HUES6 (cell line): ENCODE measurements around the gene ACER2.
A peak's percentile ranks its signal among the peaks of the same experiment; 100 is the strongest.

Experiments used
- H3K27ac ChIP-seq: 2 replicates; pipeline ENCODE4 v1.7.0; 2013; ENCODE audit warnings: low read depth, mild to moderate bottlenecking, low read length, inconsistent platforms
- H3K27me3 ChIP-seq: 2 replicates; pipeline ENCODE4 v1.6.1; 2013; ENCODE audit warnings: low read length; ENCODE audit not compliant: control insufficient read depth, insufficient read depth
- H3K36me3 ChIP-seq: 2 replicates; pipeline ENCODE4 v1.6.1; 2013; ENCODE audit warnings: low read length; ENCODE audit not compliant: control insufficient read depth, insufficient read depth
- H3K4me1 ChIP-seq: 2 replicates; pipeline ENCODE4 v1.6.1; 2013; ENCODE audit warnings: low read length; ENCODE audit not compliant: control insufficient read depth, insufficient read depth
- H3K4me3 ChIP-seq: 2 replicates; pipeline ENCODE4 v1.5.1; 2013; ENCODE audit warnings: low read depth, low read length
- H3K9ac ChIP-seq: one replicate; pipeline ENCODE4 v1.6.1; 2013; ENCODE audit warnings: mild to moderate bottlenecking, low read length
- H3K9me3 ChIP-seq: 2 replicates; pipeline ENCODE4 v1.6.1; 2013; ENCODE audit warnings: low read depth, low read length; ENCODE audit not compliant: control insufficient read depth, insufficient read depth

The ACER2 gene

DNA sequence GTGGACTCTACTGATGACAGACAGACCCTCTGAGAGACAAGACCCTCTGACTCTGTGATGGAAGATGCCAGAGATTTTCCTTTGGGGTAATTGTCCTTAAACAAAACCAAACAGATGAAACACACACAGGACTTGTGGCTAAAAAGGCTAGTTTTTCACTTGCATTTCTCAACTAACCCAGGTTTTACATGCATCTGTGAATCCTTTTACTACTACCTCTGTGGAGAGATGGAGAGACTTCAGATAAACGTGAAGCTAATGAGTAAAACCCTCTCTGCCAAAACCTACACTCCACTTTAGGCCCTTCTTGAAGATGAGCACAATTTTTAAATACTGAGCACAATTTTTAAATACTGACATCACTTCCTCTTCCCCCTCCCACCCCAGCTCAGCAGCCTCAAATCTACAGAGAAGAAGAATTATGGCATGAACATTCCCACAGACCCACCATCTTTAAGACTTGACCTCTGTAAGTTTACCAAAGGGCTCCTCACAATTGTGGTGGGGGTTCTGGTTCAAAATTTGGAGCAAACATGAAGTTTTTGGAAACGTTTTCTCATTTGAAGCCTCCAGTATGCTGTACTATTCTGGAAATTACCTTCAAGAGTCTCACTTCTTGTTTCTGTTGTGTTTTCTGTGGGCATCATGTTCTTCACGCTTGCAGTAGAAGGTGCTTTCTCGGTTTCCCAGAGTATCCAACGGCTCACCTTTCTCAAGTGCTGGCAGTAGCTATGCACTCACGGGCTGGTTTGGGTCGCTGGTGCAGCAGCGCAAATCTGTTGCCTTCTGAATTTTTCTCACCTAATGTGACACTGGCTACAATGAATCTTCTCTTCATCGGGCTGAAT is 42.7 kb downstream of the ACER2 start:
- H3K27me3 ChIP-seq, result no peaks in the 10 kb centered on the region
- peaks cover 3% of the 10 kb centered on the region; the same call in 1 of the 2 replicates for H3K36me3 ChIP-seq
- no peak overlapping the region for H3K27ac ChIP-seq
- no peak overlapping the region for H3K4me3 ChIP-seq
- no peak overlapping the region for H3K9ac ChIP-seq
- H3K9me3 ChIP-seq, result no peaks in the 10 kb centered on the region
- H3K4me1 ChIP-seq, result peaks cover 15% of the 10 kb centered on the region

DNA sequence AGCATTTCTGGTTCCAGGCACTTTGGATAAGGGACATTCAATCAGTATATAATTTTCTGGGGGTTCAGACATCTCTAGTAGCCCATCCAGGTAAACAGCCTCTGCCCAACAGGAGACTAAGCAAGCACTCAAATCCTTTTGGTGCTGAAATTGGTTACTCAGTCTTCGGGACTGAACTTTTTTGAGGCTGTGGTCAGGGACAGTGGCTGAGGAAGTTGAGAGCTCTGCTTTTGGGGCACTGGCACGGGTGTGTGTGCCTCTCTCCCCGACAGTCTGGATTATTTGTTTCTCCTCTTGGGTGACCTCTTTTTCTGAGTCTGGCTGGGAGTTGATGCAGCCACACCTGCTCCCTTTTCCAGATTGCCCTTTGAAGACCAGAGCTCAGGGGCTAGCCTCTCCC is 47.6 kb downstream of the ACER2 start:
- Histone ChIP-seq H3K27ac (no peak overlapping the region), H3K9me3 (no peaks in the 10 kb centered on the region), H3K4me1 (peaks cover 15% of the 10 kb centered on the region), H3K36me3 (no peaks in the 10 kb centered on the region; the same call in 1 of the 2 replicates), H3K4me3 (no peak overlapping the region), H3K9ac (no peak overlapping the region), H3K27me3 (no peaks in the 10 kb centered on the region)

DNA sequence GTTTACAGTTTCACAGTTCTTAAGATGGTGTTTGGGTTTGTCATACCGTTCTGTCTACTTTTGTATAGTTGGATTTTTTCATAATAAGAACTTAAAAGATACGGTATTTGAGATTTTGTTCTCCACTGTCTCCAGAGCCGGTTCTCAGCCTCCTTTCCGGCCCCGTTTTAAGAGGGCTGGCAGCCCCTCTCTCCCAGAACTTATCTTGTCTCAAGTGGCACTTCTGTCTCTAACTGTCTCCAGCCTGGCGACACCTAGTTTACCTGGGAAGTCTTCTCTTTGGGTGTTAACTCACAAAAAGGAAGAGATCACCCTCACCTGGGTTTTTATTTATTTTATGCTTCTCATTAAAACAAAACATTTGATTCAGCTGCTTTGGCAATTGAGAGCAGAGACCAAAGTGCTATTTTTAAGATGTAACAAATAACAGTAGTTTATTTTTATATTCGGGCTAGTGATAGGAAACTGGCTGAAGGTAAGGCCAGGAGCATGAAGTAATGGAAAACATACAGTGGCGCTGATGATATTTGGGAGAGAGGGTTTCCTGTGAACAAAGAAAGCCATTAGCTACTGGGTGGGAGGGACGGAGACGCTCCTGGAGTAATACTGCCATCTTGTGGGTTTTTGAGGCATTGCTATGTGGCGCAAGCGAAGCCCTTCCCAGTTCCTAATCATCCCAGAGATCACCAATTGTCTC is 48.3 kb downstream of the ACER2 start:
- Histone ChIP-seq H3K4me1 (peaks cover 15% of the 10 kb centered on the region), H3K27me3 (no peaks in the 10 kb centered on the region), H3K9ac (no peak overlapping the region), H3K9me3 (no peaks in the 10 kb centered on the region), H3K4me3 (no peak overlapping the region), H3K27ac (no peak overlapping the region), H3K36me3 (no peaks in the 10 kb centered on the region)

DNA sequence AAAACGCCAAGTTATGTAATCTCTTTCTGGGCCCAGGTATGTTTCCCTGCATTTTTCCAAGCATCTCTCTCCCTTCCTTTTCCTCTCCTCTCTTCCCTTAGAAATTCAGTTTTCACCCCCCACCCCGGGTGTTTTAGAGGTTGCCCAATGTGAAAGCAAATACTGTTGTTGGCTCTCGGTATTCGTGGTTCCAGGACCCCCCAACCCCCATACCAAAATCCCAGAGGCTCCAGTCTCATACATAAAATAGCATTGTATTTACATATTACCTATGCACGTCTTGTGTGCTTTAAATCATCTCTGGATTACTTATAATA is 48.8 kb downstream of the ACER2 start:
- Histone ChIP-seq H3K4me1 (peaks cover 15% of the 10 kb centered on the region), H3K9ac (no peak overlapping the region), H3K9me3 (no peaks in the 10 kb centered on the region), H3K27me3 (no peaks in the 10 kb centered on the region), H3K4me3 (no peak overlapping the region), H3K27ac (no peak overlapping the region), H3K36me3 (no peaks in the 10 kb centered on the region)

DNA sequence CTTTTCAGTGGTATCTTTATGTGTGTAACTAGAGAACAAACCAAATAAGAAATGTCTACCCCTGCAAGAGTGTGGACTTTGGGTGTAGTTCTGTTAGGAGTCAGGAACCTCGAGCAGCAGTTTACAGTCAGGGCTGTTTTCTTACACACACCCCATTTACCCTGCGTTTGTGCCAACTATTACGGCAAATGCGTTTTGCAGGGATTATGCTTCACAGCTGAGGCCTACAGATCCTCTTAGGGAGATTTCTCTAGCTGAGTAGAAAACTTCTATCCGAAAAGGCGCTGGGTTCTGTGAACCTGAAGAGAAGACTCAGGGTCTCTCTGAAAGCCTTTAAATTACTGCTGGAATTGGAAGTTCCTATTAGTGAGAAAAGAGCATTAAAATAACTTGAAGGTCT is 51.4 kb downstream of the ACER2 start:
- Histone ChIP-seq H3K9ac (no peak overlapping the region), H3K27me3 (no peaks in the 10 kb centered on the region), H3K4me3 (no peak overlapping the region), H3K4me1 (peaks cover 12% of the 10 kb centered on the region), H3K9me3 (0 out of 2 replicates have a peak, but pooled peaks cover 7% of the 10 kb centered on the region), H3K36me3 (no peaks in the 10 kb centered on the region), H3K27ac (no peak overlapping the region)

DNA sequence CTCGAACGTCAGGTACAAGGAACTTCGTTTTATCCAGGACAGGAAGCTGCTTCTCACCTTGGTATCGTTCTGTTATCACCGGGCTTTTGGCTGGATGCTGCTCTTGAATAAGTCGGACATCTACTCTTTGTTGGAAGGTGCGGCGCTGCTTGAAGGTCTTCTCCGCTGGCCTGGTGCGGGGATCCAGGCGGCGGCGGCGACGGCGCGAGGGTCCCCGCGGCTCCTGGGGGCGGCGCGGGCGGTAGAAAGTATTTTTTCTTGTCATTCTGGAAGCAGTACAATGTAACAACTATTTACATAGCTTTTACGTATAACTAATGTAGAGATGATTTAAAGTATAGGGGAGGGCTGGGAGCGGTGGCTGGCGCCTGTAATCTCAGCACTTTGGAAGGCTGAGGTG is 52.3 kb downstream of the ACER2 start:
- Histone ChIP-seq H3K4me1 (peaks cover 14% of the 10 kb centered on the region), H3K4me3 (no peak overlapping the region), H3K9me3 (0 out of 2 replicates have a peak, but pooled peaks cover 7% of the 10 kb centered on the region), H3K27me3 (no peaks in the 10 kb centered on the region), H3K27ac (no peak overlapping the region), H3K9ac (no peak overlapping the region), H3K36me3 (no peaks in the 10 kb centered on the region)

DNA sequence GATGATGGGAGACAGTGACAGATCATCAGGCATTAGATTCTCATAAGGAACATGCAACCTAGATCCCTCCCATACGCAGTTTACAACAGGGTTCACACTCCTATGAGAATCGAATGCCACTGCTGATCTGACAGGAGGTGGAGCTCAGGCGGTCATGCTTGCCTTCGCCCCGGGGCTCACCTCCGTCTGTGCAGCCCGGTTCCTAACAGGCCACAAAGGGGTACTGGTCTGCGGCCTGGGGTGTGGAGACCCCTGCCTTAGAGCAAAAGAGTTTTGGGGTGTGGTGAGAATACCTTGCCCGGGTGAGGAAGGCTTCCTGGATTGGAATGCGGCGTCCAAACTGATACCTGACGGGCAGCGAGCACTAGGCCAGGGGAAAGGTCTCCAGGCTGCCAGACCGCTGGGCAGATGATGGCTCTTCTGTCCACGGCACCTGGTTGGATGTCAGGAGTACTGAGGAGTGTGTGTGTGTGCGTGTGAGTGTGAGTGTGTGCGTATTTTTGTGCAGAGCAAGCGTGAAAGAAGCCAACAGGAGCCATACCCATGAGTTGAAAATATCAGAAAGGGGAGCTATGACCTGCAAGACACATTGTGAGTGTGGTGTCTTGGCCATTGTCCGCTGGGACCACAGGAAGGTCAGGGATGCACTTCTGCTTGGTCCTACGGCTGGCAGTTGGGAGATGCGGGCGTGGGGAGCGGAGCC is 55.4 kb downstream of the ACER2 start:
- Histone ChIP-seq H3K9ac (no peak overlapping the region), H3K4me3 (peak overlapping the region; percentile 47)

DNA sequence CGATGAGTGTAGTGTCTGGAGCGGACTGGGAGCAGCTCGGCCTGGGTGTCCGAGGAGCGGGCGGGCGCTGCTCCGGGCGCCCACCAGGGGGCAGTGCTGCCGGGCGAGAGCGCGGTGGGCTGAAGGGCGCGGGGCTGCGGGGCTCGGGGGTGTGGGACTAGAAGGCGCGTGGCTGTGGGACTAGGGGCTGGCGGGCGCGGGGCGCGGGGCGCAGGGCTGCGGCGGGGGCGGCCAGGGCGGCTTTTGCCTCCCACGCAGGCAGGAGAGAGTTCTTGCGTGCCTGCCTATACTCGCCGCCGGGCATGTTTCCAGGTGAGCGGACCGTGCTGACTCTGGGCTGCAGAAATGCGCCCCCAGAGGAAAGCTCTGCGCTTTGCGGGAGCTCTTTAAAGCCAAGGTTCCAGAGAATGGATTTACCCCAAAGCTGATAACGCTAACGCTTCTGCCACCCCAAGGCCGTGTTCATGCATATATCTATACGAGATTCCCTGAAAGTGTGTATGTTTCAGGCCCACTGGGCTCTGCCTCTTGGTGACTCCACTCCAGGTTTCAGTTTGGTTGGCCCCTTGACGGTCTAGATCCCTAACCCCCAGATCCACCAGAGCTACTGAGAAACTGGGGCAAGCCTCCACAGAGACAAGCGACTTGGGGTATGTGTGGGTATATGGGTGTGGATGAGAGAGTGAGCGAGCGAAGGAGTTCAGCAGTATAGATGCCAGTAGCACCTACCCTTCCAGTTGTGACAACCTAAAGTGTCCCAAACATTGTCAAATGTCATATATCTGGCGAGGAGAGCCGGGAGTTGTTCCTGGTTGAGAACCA is 56.2 kb downstream of the ACER2 start:
- peak overlapping the region; percentile 47 for H3K4me3 ChIP-seq
- H3K9me3 ChIP-seq, result 0 out of 2 replicates have a peak, but pooled peaks cover 7% of the 10 kb centered on the region
- no peaks in the 10 kb centered on the region for H3K27me3 ChIP-seq
- peaks cover 4% of the 10 kb centered on the region; the same call in 1 of the 2 replicates for H3K4me1 ChIP-seq
- H3K27ac ChIP-seq, result no peak overlapping the region
- no peak overlapping the region for H3K9ac ChIP-seq
- no peaks in the 10 kb centered on the region for H3K36me3 ChIP-seq

More for the DNA sequence above, 55.4 kb downstream of the ACER2 start:
- Histone ChIP-seq H3K27ac (no peak overlapping the region), H3K9me3 (0 out of 2 replicates have a peak, but pooled peaks cover 7% of the 10 kb centered on the region), H3K36me3 (no peaks in the 10 kb centered on the region), H3K4me1 (peaks cover 4% of the 10 kb centered on the region; the same call in 1 of the 2 replicates), H3K27me3 (no peaks in the 10 kb centered on the region)

DNA sequence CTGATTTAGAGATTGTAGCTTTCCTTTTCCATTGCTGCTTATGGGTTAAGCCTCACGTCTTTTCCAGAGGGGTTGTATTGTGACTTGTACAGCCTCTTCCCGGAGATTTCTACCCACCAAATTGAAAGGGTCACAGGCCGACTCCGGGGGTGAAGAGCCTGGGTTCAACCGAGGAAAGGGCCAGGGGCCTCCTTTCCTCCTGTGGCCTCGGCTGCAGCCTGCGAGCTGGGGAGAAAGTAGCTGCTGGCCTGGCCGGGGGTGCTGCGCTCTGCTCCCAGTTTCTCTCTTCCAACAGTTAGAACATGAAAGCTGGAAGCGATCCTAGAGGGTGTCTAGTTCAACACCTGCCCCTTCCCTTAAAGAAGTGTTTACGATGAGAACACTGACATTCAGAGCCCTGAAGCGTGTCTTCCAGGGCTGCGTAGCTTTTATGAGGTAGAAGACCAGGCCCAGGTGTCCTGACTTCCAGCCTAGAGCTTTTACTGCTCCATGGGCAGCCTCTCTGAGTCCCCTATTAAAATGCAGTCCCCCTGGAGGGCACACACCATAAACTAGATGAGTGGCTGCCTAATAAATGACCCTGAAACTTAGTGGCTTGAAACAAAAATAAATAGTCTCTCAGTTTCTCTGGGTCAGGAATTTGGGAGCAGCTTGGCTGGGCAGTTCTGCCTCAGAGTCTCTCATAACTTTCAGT is 56.9 kb downstream of the ACER2 start:
- Histone ChIP-seq H3K27me3 (no peaks in the 10 kb centered on the region), H3K27ac (no peak overlapping the region), H3K4me3 (no peak overlapping the region; the same call in 1 of the 2 replicates), H3K9me3 (0 out of 2 replicates have a peak, but pooled peaks cover 7% of the 10 kb centered on the region), H3K4me1 (peaks cover 4% of the 10 kb centered on the region; the same call in 1 of the 2 replicates), H3K9ac (no peak overlapping the region), H3K36me3 (no peaks in the 10 kb centered on the region)

DNA sequence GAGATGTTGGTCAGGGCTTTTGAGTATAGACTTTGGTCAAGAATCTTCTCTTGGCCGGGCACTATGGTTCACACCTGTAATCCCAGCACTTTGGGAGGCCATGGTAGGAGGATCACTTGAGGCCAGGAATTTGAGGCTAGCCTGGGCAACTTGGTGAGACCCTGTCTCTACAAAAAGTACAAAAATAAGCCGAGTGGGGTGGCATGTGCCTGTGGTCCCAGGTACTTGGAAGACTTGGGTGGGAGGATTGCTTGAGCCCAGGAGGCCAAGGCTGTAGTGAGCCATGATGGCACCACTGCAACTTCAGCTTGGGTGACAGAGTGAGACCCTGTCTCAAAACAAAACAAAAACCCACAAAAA is 57.5 kb downstream of the ACER2 start:
- H3K27me3 ChIP-seq, result no peaks in the 10 kb centered on the region
- no peak overlapping the region for H3K27ac ChIP-seq

More for the DNA sequence above, 57.5 kb downstream of the ACER2 start:
- Histone ChIP-seq H3K4me3 (no peak overlapping the region), H3K4me1 (peaks cover 4% of the 10 kb centered on the region; the same call in 1 of the 2 replicates), H3K9ac (no peak overlapping the region), H3K36me3 (no peaks in the 10 kb centered on the region), H3K9me3 (0 out of 2 replicates have a peak, but pooled peaks cover 7% of the 10 kb centered on the region)
